COLO668 (cell line): Measurements from ENCODE around the gene TRIM47.

Source experiments
- DNase-seq: peaks from one replicate; lab custom pipeline; 2025; ENCODE audit not compliant: unreplicated experiment; lab: John Stamatoyannopoulos, UW

The TRIM47 gene, protein sequence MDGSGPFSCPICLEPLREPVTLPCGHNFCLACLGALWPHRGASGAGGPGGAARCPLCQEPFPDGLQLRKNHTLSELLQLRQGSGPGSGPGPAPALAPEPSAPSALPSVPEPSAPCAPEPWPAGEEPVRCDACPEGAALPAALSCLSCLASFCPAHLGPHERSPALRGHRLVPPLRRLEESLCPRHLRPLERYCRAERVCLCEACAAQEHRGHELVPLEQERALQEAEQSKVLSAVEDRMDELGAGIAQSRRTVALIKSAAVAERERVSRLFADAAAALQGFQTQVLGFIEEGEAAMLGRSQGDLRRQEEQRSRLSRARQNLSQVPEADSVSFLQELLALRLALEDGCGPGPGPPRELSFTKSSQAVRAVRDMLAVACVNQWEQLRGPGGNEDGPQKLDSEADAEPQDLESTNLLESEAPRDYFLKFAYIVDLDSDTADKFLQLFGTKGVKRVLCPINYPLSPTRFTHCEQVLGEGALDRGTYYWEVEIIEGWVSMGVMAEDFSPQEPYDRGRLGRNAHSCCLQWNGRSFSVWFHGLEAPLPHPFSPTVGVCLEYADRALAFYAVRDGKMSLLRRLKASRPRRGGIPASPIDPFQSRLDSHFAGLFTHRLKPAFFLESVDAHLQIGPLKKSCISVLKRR

DNA sequence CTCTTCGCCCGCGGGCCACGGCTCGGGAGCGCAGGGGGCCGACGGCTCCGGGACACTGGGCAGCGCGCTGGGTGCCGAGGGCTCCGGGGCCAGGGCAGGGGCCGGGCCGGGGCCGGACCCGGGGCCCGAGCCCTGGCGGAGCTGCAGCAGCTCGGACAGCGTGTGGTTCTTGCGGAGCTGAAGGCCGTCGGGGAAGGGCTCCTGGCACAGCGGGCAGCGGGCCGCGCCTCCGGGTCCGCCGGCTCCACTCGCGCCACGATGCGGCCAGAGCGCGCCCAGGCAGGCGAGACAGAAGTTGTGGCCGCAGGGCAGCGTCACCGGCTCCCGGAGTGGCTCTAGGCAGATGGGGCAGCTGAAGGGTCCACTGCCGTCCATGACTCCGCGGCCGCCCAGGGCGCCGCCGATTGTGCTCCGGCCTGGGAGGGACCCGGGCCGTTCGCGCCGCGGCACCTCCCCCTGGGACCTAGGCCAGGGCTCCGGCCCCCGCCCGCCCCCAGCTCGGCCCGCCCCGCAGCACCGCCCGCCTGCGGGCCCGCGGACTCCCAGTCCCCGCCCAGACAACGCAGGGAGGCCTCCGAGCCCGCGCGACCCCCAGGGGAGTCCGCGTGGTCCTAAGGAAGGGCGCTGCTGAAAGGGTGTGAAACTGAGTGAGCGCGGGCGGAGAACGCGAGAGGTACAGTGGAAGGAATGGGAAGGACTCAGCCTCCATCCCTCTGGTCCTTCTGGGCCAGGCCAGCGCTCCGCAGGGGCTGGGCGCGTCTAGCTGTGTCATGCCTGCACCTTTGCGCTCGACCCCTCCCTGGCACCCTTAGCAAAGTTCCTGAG, at the start of gene TRIM47:
TRIM47 (minus strand) TSS at position 408 of the 825 bp plus-strand sequence; CDS start at position 375, 33 bp downstream.
- peak; percentile 64 for DNase-seq

DNA sequence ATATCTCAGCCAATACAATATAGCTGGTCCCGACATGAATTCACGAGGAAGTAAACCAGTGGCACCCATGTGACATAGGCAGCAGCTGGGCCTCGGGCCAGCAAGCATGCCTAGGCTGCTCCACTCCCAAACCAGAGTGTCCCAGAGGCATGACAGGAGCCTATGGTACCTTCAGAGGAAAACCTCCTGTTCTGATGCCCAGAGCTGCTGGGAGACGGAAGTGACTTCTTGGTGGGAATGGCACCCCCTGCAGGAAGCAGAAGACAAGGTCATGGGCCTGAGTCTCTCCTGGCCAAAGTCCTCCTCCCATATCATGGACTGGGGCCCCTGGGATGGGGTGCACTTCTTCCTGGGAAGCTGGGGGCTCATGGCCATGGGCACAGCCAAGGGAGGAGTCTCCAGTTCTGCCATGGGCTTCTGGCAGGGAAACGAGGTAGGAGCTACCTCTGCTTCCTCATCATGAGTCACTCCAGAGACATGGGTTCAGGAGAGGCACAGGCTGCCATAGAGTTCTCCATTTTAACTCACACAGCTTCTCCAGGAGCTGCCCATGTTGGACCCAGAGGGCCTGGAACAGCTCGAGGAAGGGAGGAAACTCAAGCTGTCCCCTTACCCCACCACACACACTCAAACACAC, 49.0 kb upstream of the TRIM47 start:
- DNase-seq: peak; percentile 46

DNA sequence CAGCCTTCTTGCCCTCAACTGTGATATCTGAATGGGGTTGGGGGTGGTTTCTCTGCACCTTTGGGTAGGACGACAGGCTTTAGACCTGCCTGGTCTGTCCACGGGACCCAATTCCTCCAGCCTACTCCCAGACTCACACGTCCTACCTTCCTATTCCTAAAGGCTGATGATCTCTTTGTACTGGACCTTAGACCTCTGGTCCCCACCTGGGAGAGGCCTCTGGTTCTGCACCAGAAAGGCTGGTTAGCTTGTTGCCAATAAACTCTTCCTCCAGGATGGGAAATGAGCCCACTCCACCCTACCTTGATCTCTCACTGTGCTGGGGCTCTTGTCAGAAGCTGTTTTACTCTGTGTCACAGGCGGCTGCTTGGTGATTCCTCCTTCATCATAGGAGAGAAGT, 48.1 kb upstream of the TRIM47 start:
- no peak for DNase-seq

DNA sequence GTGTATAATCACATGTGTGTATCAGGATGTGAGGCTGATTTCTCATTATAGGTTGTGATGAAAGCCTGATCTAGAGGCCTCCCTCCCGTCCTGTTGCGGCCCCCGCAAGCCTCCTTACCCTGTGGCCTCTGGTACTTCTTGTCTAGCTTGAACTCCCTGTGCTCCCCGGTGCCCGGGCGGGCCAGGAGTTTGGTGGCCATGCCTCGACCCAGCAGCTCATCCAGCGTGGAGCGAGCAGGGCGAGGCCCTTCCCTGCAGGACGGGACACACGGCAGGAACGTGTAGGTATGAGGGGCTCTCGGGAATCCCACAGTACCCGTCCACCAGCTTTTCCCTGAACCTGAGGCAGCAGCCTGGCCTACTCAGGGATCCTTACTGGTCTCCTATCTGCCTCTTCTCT, 47.5 kb upstream of the TRIM47 start:
- no peak for DNase-seq

DNA sequence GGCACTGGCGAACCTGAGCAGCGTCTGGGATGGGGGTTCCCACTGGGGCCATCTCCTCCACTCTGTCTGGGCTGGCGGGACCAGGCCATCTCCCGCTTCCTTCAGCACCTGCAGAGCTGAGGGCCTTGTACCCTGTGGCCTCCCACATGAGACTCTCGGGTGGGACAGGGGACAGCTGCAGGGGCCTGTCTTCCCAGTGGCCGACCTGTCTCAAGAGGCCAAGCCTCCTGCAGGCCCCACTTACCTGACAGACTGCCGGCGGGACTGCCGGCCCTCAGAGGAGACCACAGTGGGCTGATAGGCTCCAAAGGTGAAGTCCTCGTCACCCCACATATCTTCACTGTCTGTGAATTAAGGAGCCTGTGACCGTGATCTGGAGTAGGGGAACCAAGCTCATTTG, 46.7 kb upstream of the TRIM47 start:
- DNase-seq: no peak

DNA sequence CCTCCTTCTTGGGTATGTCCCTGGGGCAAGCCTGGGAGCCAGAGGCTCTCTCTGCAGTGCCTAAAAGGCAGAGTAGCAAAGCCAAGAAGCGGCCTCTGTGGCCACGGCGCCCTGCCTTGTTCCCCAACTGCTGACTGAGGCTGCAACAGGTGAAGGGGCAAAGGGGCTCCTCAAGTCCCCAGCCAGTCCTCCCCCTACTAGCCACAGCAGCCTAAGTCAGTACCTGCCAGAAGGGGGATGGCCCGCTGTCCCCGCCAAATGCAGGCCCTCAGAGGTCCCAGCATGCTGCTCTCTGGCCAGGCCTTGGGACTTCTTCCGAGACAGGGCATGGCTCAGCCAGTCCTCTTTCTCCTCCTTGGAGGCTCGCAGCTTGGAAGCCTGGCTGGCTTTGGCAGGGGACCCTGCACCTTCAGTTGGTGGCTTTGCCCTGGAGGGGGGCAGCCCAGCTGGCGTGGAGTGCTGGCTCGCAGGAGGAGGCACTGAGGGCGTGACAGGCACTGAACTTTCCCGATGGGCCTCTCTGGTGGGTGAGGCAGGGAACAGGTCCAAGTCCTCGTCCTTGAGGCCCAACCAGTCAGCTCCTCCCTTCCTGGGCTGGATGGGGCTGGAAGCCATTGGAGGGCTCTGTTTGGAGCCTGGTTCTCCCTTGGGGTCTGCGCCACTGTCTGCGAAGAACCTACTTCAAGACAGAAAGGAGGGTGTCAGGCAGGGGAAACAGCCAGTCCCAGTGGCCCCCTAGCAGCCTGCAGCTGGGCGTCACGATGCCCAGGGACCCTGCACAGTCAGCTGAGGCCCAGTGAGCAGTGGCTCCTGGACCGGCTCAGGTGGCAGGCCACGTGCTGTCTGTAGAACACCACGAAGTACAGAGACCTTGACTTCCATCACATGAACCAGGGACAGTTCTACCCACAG, 44.8 kb upstream of the TRIM47 start:
- DNase-seq: no peak

DNA sequence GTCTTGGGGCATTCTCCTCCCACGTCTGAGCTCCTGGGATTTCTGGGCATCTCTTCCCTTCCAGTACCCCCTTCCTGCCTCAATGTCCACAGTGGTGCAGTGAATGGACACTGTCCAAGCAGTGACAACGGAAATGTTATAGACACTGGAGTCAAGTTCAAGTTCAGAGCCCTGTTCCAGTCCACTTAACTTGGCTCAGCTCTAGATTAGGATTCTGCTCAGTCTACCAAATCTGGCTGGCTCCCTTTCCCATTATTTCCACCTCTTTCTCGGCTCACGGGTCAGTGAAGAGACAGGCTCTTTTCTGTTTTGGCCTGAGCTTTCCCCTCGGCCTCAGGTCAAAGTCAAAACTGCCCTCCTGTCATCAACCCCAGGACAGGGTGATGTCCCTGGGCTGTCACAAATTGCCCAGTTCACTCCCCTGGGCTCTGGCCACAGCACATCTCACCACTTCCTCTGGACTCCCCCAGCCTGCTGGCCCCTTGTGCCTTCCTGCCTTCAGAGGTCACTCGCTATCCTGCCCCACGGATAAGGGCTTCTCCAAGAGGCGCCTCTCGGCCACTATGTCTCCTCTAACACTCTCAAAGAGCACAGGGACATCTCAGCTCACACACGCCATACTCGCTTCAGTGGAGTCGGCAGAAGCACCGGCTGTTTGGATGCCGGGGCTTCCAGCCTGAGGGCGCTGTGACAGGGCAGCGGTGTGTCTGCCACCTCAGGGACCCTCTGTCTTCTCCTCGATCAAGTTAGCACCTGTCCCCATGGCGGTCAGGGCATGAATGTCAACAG, 44.0 kb upstream of the TRIM47 start:
- DNase-seq: no peak

DNA sequence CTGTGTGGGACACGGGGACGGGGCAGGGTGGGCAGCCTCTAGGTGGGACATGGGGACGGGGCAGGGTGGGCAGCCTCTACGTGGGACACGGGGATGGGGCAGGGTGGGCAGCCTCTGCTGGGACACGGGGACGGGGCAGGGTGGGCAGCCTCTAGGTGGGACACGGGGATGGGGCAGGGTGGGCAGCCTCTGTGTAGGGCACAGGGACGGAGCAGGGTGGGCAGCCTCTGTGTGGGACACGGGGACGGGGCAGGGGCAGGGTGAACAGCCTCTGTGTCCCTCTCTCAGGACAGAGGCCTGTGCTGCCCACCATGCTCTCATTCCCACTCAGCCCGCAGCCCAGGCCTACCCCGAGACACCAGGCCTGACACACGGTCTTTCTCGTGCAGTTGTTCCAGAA, 43.2 kb upstream of the TRIM47 start:
- DNase-seq: no peak

DNA sequence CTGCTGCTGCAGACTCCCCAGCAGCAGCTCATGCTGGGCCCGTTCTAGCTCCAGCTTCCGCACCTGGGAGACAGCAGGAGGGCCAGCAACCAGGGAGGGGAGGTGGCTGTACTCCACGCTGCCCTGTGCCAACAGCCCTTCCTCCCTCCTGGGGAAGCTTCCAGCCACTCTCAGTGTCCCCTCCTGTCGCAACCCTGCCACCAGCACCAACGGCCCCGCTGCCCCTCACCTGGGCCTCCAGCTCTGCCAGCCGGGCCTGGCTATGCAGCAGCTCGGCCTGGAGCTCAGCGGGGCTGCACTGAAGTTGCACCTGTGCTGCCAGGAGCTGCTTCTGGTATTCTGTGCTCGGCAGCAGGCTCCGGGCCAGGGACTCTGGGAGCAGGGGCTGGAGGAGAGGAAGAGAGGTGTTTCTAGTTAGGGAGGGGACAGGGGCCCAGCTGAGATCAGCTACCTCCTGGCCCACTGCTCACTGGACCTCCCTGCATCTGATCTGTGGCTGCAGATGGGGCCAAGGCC, 41.7 kb upstream of the TRIM47 start:
- DNase-seq: no peak

DNA sequence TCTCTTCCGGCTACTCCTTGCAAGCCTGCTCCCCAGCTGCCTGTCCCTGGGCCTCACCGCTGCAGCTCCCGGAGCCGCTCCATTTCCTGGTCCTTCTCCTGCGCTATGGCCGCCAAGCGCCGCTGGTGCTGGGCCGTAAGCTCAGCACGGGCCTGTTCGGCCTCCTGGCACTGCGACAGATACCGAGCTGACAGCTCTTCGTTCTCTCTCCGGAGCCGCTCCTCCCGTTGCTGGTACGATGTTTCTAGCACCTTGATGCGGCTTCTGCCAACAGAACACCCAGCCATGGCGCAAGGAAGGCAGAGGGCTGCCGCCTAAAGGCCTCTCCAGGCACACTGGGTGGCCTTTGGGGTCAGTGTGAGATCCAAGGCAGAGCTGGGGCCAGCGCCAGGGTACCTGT, 41.2 kb upstream of the TRIM47 start:
- DNase-seq: no peak

DNA sequence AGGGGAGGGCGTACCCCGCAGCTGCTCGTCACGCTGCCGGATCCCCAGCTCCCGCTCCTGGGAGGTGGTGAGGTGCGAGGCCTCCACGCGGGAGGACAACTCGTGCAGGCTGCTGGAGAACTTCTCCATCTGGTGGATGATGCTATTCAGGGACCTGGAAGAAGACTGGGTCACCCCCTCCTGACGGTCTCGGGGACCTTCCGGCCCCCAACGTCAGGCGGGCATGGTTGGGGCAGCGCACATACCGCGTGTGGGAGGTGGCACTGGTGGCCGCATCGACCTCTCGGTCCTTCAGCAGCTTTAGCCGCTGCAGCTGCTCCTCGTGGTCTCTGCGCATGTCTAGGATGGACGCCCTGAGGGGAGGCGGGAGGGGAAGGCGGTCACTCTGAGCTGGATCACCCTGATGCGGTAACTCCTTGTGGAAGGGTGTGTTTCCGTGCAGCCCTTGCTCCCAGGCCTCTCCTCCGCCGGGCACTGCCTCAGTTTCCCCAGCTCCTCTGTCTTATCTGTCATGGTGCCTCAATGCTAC, 39.6 kb upstream of the TRIM47 start:
- no peak for DNase-seq

DNA sequence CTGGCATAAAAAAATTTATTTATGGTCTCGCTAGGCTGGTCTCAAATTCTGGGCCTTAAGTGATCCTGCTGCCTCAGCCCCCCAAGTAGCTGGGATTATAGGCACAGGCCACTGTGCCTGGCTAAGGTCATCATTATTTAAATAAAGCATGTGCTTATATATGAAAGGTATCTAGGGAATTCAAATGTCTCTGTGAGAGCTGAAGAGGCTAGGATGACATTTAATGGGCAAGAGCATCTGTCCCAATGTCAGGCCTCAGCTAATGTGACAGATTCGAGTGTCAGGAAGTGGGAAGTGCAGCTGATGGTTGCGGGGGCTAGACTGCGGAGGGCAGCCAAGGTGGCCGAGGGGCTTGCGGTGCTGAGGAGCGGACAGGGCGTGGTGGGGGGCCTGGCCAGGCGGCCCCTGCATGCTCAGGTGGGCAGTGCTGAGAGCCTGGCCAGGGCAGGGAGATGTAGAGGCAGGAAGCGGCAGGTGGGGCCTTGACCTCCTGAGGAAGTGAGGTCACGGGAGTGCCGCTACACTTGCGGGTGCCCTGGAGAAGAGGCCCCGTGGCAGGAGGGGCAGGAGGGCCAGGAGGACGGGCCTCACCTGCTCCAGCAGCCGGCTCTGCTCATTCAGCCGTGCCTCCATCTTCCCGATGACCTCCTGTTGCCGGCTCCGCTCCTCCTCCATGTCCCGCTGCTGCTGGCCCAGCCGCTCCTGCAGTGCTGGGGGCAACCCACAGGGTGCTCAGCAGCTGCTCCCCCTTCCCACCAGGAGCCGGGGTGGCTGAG, 38.9 kb upstream of the TRIM47 start:
- DNase-seq: peak; percentile 11

DNA sequence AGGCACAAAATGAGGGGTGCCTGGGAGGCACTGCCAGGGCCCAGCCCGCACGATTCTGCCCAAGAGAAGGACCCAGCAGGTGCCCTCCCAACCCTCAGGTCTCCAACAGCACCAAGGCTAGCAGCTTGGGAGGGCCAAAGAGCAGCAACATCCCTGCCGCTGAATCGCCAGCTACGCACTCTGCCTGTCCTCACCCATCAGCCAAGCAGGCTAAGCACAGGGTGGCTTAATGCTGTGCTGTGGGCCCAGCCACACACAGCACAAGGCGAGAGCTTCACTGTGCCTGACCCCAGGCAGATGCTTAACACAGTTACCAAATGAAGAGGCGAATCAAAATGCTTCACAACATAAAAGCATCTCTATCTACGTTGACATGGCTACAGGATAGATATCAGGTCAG, 36.9 kb upstream of the TRIM47 start:
- no peak for DNase-seq

DNA sequence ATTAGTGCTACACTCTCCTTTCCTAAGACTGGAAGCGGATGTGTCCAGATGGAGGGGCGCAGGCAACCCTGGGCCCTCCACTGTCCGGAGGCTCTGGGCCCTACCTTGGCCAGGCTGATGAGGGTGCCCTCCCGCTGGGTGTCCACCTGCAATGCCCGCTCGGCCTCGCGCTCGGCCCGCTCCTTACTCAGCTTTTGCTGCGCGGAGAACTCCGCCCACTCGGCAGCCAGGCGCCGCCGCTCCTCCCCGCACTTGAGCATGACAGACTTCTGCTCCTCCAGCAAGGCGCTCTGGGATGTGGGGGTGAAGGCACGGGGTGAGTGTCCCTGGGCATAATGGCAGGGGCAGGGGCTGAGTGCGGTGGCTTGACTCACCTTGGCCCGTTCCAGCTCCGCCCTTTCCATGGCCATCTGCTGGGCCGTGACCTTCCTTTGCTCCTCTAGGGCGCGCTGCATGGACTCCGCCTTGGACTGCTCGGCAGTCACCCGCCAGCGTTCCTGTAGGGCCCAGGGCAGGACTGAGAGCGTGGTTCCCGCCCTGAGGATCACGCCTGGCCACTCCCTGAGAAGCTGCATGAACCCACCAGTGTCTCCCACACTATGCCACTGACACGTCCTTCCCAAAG, 36.4 kb upstream of the TRIM47 start:
- peak; percentile 1 for DNase-seq

DNA sequence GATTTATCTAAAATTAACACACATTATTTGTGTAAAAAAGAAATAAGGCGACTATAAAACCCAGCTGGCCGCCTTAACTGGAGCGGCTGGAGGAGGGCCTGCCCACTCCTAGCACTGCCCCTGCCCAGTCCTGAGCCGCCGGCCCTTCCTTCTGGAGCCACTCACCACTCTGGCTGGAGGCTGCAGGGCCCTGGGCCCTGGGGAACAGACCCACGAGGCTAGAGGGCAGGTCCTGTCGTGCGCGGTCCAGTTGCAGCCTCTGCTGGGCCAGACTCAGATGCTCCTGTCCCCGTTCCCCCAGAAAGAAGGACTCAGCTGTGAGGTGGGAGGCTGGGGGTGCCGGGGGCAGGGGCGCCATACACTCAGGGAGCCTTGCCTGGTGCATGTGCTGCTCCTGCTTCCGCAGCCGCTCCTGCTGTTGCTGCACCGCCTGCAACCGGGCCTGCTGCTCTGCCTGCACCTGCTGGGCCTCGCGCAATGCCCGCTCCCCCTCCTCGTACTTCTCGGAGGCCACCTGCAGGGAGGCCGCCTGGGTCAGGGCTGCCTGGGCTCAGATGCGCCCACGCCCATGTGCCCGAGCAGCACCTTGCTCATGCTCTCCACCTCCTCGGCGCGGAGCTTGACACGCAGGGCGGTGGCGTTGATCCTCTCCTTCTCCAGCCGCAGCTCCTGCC, 35.3 kb upstream of the TRIM47 start:
- DNase-seq: peak; percentile 71

DNA sequence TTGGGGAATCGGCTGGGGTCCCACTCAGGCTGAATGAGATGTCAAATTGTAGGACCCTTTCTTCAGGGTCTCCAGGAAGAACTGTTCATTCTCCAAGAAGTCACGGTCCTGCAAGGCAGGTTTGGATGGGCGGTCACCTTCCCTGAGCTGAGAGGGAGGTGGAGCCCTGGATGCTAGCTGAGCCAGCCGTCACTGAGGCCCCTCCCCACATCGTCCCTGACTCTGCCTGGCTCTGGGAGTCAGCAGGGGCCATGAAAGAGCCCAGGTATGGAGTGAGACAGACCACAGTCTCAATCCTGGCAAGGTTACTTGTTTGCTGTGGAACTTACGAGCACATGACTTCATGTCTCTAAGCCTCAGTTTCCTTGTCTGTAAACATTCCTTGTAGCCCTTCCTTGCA, 32.3 kb upstream of the TRIM47 start:
- DNase-seq: peak; percentile 68

DNA sequence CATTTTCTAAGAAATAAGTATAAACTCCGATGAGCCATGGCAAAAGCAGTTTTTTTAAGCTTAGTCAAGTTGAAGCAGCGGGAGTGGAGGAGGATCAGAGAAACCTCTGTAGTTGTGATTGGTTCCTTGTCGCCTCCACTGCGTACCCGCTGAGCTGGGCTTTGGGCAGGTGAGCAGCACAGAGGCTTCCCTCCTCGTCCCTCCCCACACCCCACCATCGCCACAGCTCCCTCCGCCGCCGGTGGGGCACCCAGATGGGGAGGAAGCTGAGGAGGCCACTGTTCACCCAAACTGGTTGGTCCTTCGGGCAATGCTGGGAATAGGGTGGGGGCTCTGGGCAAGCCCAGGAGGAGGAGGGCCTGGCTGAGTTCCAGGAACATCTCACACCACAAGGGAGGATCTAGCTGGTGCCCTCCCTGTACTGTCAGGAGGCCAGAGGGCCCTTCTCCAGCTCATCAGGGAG, 31.5 kb upstream of the TRIM47 start:
- peak; percentile 77 for DNase-seq
